HEK293T (cell line): Measurements from ENCODE around the gene LOC128125822.

ENCODE experiments used
- CTCF ChIA-PET: fragments of 350-600 bp; formaldehyde crosslinking; extraction: SDS; loops from one replicate; lab custom pipeline; 2021; ENCODE audit warnings: antibody characterized with exemption, inconsistent platforms; lab: Yijun Ruan, JAX
- POLR2A ChIA-PET: fragments of 350-600 bp; formaldehyde crosslinking; extraction: SDS; loops from one replicate; lab custom pipeline; 2020; ENCODE audit warnings: antibody characterized with exemption, inconsistent platforms; lab: Yijun Ruan, JAX
- DNase-seq: peaks from one replicate; pipeline ENCODE4 v3.0.0; 2012; ENCODE audit warnings: mixed read lengths; ENCODE audit errors: extremely low spot score
- ARNT ChIP-seq: fragments of 450-650 bp; IDR thresholded peaks from 2 replicates; pipeline ENCODE4 v1.6.1; 2017; ENCODE audit warnings: mild to moderate bottlenecking
- BHLHE40 ChIP-seq: fragments of 450-650 bp; IDR thresholded peaks from 2 replicates; pipeline ENCODE4 v1.6.1; 2016; ENCODE audit warnings: mild to moderate bottlenecking, moderate library complexity, borderline replicate concordance
- CTBP1 ChIP-seq: fragments of 450-650 bp; IDR thresholded peaks from 2 replicates; pipeline ENCODE4 v1.6.1; 2016; ENCODE audit warnings: borderline replicate concordance
- ELF4 ChIP-seq: fragments of 450-650 bp; IDR thresholded peaks from 2 replicates; pipeline ENCODE4 v1.6.1; 2017; ENCODE audit warnings: antibody characterized with exemption
- FOXA1 ChIP-seq: fragments of 450-650 bp; IDR thresholded peaks from 2 replicates; pipeline ENCODE4 v1.6.1; 2016; ENCODE audit warnings: mild to moderate bottlenecking
- FOXK2 ChIP-seq: fragments of 450-650 bp; IDR thresholded peaks from 2 replicates; pipeline ENCODE4 v1.6.1; 2016; ENCODE audit warnings: mild to moderate bottlenecking
- FOXM1 ChIP-seq: fragments of 450-650 bp; IDR thresholded peaks from 2 replicates; pipeline ENCODE4 v1.6.1; 2017; ENCODE audit warnings: mild to moderate bottlenecking, borderline replicate concordance
- HDGF ChIP-seq: fragments of 450-650 bp; IDR thresholded peaks from 2 replicates; pipeline ENCODE4 v1.6.1; 2017; ENCODE audit warnings: antibody characterized with exemption, borderline replicate concordance
- L3MBTL2 ChIP-seq: fragments of 450-650 bp; conservative IDR thresholded peaks from 2 replicates; pipeline ENCODE4 v1.6.1; 2016; ENCODE audit warnings: mild to moderate bottlenecking
- LEF1 ChIP-seq: fragments of 450-650 bp; IDR thresholded peaks from 2 replicates; pipeline ENCODE4 v1.6.1; 2017; ENCODE audit warnings: mild to moderate bottlenecking, borderline replicate concordance
- NFRKB ChIP-seq: fragments of 450-650 bp; IDR thresholded peaks from 2 replicates; pipeline ENCODE4 v1.6.1; 2016; ENCODE audit warnings: mild to moderate bottlenecking, moderate library complexity
- SP1 ChIP-seq: fragments of 450-650 bp; IDR thresholded peaks from 2 replicates; pipeline ENCODE4 v1.6.1; 2017
- SUZ12 ChIP-seq: fragments of 450-650 bp; IDR thresholded peaks from 2 replicates; pipeline ENCODE4 v1.6.1; 2016; ENCODE audit warnings: mild to moderate bottlenecking
- TARDBP ChIP-seq: fragments of 450-650 bp; IDR thresholded peaks from 2 replicates; pipeline ENCODE4 v1.6.1; 2016
- ZNF384 ChIP-seq: fragments of 450-650 bp; IDR thresholded peaks from 2 replicates; pipeline ENCODE4 v1.6.1; 2016
- TF ChIP-seq, protein P1 (sequence below): fragments of 450-650 bp; IDR thresholded peaks from 2 replicates; pipeline ENCODE4 v1.6.1; 2016

LOC128125822 gene

GRCh38 chr6:63527658-63528514 is 44.4 kb upstream of the LOC128125822 start:
- ChIA-PET POLR2A (no interaction called here), CTCF (interaction anchor here (0.6 kb wide), 1 partner anchor 17 kb away, joined by 3 read pairs; no protein-coding TSS in a partner anchor)
- no peak for DNase-seq
- TF ChIP-seq FOXK2 (no peak), SP1 (no peak), LEF1 (no peak), ARNT (no peak), HDGF (no peak), TARDBP (no peak), CTBP1 (no peak), ELF4 (no peak), SUZ12 (no peak), BHLHE40 (no peak), L3MBTL2 (no peak), NFRKB (no peak), ZNF384 (no peak)
- TF ChIP-seq, protein P1, sequence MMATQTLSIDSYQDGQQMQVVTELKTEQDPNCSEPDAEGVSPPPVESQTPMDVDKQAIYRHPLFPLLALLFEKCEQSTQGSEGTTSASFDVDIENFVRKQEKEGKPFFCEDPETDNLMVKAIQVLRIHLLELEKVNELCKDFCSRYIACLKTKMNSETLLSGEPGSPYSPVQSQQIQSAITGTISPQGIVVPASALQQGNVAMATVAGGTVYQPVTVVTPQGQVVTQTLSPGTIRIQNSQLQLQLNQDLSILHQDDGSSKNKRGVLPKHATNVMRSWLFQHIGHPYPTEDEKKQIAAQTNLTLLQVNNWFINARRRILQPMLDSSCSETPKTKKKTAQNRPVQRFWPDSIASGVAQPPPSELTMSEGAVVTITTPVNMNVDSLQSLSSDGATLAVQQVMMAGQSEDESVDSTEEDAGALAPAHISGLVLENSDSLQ, result no peak

- ChIA-PET CTCF (no interaction called here), POLR2A (no interaction called here)
- DNase-seq, result no peak
- no peak for TF ChIP-seq ELF4
- no peak for TF ChIP-seq FOXM1
- TF ChIP-seq FOXA1, result no peak
- no peak for TF ChIP-seq BHLHE40
- no peak for TF ChIP-seq TARDBP
- TF ChIP-seq CTBP1, result no peak
- TF ChIP-seq SP1, result no peak
Observed at GRCh38 chr6:63529498-63529897, 42.8 kb upstream of the LOC128125822 start.

DNA sequence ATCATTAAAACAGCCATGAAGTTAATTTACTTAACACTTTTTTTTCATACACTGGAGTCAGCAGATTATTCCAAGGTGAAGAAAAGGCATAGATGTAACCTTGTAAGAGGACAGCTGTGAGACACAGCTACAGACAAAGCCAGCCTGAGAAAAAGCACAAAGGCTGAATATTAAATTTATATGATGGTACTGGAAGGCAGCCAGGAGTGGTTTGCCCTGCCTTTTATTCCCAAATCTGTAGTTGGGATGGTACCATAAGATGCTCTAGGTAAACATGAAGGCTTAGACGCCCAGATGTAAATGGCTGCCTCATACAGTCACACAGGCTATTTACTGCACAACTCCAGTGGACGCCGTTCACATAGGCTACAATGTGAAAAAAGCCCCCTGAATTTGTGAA is 42.1 kb upstream of the LOC128125822 start:
- DNase-seq, result no peak
- no peak for TF ChIP-seq SUZ12
- TF ChIP-seq, protein P1, result no peak
- TF ChIP-seq L3MBTL2, result no peak
- no peak for TF ChIP-seq LEF1
- no peak for TF ChIP-seq HDGF
- no peak for TF ChIP-seq ARNT
- no peak for TF ChIP-seq TARDBP
- TF ChIP-seq NFRKB, result no peak
- no peak for TF ChIP-seq FOXM1
- TF ChIP-seq FOXA1, result no peak
- TF ChIP-seq ZNF384, result no peak
- TF ChIP-seq FOXK2, result no peak
- TF ChIP-seq CTBP1, result no peak
- no peak for TF ChIP-seq ELF4
- no peak for TF ChIP-seq BHLHE40
- TF ChIP-seq SP1, result no peak
- ChIA-PET POLR2A (interaction anchor here (1.1 kb wide), 1 partner anchor 9 kb away, joined by 5 read pairs; no protein-coding TSS in a partner anchor), CTCF (no interaction called here)

DNA sequence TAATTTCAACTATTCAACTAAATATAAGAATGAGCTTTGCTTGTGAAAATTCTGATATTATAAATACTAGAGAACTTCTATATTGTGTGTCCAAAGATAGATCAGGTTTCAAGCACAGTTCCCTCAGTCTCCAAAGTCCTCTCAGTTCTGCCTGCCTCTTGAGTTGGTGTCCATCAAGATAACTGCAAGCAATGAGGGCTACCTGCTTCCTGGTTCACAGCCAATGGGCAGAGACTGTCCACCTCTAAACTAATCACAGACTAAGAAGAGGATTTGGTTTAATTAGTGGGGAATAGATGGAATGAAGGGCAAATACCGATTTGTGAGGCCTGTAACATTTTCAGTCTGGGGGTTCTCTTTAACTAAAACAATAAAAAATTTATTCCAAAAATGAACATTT is 41.3 kb upstream of the LOC128125822 start:
- ChIA-PET POLR2A (interaction anchor here (1.1 kb wide), 1 partner anchor 10 kb away, joined by 5 read pairs; no protein-coding TSS in a partner anchor), CTCF (no interaction called here)
- TF ChIP-seq FOXK2 (no peak), L3MBTL2 (no peak), LEF1 (no peak), SUZ12 (no peak), BHLHE40 (no peak), NFRKB (no peak), FOXA1 (no peak), ELF4 (no peak), TARDBP (no peak), ARNT (no peak)

DNA sequence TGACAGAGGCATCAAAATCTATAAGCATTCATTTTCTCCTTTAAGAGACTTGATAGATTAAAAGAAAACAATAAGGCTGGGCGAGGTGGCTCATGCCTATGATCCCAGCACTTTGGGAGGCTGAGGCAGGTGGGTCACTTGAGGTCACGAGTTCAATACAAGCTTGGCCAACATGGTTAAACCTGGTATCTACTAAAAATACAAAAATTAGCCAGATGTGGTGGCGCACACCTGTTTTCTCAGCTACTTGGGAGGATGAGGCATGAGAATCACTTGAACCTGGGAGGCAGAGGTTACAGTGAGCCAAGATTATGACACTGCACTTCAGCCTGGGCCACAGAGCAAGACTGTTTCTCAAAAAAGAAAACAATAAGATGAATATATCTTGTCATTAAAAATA is 39.3 kb upstream of the LOC128125822 start:
- ChIA-PET POLR2A (no interaction called here), CTCF (no interaction called here)
- TF ChIP-seq HDGF (no peak), FOXK2 (no peak), LEF1 (no peak), FOXA1 (no peak)
- TF ChIP-seq, protein P1, result no peak
- DNase-seq, result no peak

More for the DNA sequence above, 41.3 kb upstream of the LOC128125822 start:
- DNase-seq, result no peak

- ChIA-PET POLR2A (no interaction called here), CTCF (interaction anchor here (0.6 kb wide), 1 partner anchor 11 kb away, joined by 4 read pairs; no protein-coding TSS in a partner anchor)
- no peak for TF ChIP-seq LEF1
- no peak for TF ChIP-seq SUZ12
- no peak for TF ChIP-seq HDGF
- no peak for TF ChIP-seq L3MBTL2
- TF ChIP-seq TARDBP, result no peak
- no peak for TF ChIP-seq NFRKB
- no peak for TF ChIP-seq SP1
- TF ChIP-seq FOXK2, result no peak
- TF ChIP-seq FOXA1, result no peak
- no peak for TF ChIP-seq ZNF384
- no peak for TF ChIP-seq FOXM1
- no peak for TF ChIP-seq ELF4
- no peak for TF ChIP-seq CTBP1
- no peak for DNase-seq
Observed at GRCh38 chr6:63533952-63534351, 38.3 kb upstream of the LOC128125822 start.
